Measurements from ENCODE around the gene COL23A1.

COL23A1 gene

DNA sequence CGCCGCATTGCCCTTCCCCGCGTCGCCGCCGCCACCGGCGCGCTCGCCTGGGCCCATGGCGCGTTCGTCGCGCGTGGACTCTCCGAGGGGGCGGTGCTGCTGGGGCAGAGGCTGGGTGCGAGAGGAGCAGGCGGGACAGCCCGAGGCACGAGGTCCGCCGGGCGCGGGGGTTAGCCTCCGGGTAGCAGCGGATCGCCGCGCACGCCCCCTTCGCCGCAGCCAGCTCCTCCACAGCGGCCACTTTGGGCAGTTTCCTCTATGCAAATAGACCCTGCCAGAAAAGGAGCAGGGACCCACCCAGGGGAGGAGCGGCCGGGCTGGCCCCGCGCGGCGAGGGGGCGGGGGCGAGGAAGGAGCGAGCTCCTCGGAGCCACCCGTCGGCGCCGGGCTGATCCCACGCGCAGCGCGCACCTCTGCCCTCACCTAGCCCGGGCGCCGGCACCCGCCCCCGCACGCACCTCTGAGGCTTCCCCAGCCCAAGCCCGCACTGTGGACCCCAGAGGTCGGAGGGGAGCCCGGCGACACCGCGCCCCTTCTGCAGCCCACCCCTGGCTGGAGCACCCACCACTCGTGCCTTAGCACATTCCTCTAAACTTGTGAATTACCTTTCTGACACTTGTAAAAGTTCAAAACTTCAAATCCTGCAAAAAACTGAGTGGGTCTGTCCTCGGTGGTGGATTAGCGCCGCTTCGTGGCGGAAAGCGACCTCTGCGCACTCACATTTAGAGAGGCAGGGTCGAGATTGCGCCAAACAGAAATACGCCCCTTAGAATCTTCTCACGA lies at the start of gene COL23A1:
Gene COL23A1, minus strand, starts transcription at position 253 of the 783 bp plus-strand sequence.
- peak; percentile 34 for DNase-seq

DNA sequence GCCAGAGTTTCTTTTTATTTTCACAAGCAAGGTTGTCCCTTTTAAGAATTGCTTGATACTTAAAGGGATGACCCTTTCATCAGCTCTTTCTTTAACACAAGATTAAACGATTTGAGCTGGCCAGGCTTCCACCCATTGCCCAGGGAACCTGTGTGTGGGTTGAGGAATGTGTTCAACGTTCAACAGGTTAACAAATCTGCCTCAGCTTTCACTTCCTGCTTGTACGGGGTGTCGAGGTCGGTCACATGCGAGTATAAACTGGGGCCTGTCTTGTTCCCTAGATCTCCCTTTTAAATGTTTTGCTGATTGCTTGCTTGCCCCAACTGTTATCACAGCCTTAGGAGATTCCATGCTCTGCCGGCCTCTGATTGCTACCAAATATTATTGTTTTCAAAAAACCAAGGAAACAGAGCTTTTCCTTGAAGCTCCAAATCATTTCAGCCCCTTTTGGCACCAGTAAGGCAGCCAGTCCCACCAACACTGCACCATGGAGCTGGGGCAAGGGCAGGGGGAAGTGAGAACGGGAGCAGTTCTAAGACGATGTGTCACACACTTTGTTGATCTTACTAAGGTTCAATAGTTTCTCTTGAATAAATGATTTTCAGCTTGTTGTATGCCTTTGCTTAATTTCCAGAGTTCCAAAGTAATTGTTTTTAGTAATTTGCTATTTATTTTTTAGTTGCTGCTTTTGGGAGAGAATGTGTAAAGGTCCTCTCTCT lies 47.3 kb upstream of the COL23A1 start:
- DNase-seq: no peak

DNA sequence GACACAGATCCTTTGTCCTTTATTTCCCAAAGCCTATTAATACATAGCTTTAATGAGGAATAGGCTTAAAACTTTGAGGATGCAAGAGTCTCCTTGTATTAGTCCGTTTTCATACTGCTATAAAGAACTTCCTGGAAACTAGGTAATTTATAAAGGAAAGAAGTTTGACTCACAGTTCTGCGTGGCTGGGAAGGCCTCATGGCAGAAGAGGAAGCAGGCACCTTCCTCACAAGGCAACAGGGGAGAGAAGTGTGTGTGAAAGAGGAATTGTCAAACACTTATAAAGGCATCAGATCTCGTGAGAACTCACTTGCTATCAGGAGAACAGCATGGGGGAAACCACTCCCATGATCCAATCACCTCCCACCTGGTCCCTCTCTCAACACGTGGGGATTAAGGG lies 42.1 kb upstream of the COL23A1 start:
- no peak for DNase-seq

DNA sequence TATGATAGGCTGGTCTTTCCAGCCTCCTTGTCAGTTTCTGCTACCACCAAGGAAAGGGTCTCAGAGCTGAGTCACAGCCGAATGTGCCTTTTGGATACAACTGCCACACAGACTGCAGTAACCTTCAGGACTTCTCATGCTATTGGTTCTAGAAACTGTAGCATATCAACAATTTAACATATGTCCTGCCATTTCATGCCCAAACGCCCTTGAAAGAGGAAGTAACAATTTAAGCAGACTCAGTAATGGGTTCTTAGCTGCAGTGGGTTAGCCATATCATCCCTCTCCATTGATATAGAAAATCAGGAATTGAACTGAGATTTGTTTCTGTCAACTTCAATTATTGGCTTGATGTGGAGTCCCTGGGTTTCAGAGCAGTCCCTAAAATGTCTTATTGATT lies 40.8 kb upstream of the COL23A1 start:
- DNase-seq: no peak

DNA sequence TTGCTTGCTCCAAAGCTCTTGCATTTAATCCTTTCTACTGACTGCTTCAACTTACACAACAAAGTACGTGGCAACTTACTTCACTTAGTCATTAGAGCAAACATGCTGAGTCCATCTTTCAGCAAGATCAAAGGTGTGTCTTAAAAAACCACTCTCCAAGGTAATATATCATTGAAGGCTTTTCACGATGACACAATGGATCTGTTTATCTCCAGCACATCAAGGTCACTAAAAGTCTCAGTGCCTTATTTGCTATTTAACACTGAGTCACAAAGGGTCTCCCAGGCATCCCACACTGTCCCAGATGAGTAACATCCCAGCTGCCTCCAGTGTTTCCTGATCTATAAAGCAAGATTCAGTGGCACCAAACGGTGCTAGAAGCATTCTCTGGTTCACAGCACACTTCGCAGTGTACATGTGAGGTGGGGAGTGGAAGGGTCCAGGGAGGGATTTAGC lies 40.3 kb upstream of the COL23A1 start:
- no peak for DNase-seq

DNA sequence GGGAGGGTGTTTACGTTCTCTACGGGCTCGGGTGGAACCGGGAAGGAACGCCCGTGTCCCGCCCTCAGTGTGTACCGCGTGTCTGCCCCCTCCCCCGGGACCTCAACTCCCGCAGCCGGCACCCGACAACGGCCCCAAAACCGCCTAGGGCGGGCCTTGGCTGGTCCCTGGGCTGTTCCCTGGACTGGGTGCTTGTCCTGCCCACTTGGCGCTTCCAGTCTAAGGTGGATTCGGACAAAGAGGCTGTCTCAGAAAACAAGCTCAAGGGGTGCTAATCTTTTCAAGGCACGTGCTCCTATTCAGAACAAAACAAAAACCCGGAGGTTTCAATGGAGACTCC lies 37.0 kb upstream of the COL23A1 start:
- DNase-seq: no peak

DNA sequence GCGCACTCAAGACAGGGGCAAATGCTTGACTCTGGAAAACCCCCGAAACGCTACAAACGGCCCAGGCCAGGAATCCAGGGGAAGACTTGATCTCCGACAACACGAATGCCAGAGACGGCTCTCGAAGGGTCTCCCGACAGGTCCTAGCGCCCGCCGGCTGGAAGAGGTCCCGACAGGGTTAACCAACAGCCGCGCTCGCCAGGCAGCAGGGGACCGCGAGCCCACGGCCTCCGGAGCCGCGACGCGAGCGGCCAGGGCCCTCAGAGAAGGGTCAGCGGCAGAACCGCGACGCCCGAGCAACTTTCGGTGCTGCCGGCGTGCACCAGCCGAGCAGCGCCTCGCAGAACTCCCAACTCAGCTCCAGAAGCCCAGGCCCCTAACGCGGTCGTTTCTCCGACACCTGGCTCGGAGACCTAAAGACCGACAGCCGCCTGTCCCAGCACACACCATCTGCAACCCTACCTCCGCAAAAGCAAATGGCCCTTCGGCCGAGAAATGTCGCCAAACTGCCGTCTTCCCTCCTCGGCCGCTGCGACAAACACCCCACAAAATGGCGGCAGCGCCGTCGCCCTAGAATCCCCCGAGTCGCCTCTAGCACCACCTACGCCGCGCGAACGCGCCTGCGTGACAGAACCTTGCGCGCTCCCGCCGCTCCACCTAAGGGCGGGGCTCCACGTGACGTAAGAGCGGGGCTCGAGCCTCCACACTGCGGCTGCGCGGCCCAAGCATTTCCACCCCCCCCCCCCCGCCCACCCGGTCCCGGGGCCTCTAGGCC lies 36.5 kb upstream of the COL23A1 start, which contains the start of gene CLK4:
Gene CLK4, minus strand, starts transcription at position 567 of the 775 bp plus-strand sequence. CDS start 3,634 bp downstream, outside the sequence.
- DNase-seq: peak; percentile 97

DNA sequence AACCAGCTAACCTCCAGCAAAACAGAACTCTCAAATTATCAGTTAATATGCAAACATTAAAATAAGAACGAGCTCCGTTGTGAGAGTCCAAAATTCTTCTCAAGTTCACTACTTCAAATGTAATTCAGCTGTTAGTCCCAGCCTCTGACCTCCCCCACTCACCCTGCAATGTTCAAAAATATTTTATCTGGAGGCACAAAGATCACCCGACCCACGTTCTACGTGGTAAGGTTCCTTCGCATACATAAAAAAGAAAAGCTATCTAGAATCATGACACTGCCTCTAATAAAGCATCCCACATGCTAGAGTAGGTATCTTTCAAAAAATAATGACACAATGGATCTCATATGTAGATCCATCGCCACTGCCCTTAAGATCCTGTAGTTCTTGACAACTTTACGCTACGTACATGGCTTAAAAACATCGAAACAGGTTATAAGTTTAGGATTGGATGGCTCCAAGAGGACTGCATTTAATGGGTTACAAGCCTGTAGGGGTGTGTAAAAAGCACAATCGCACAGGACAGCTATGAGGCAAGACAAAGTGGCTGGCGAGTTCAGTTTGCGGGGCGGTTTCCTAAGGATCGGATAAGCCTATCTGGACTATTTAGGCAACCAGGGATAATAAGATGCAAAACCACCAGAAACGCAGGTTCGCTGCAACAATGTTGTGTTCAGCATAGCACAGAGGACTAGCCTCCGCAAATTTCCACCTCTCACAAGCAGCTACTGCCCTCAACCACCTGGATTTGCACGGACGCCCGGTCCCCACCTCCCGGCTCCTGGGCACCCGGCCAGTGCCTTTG lies 35.7 kb upstream of the COL23A1 start:
- no peak for DNase-seq

DNA sequence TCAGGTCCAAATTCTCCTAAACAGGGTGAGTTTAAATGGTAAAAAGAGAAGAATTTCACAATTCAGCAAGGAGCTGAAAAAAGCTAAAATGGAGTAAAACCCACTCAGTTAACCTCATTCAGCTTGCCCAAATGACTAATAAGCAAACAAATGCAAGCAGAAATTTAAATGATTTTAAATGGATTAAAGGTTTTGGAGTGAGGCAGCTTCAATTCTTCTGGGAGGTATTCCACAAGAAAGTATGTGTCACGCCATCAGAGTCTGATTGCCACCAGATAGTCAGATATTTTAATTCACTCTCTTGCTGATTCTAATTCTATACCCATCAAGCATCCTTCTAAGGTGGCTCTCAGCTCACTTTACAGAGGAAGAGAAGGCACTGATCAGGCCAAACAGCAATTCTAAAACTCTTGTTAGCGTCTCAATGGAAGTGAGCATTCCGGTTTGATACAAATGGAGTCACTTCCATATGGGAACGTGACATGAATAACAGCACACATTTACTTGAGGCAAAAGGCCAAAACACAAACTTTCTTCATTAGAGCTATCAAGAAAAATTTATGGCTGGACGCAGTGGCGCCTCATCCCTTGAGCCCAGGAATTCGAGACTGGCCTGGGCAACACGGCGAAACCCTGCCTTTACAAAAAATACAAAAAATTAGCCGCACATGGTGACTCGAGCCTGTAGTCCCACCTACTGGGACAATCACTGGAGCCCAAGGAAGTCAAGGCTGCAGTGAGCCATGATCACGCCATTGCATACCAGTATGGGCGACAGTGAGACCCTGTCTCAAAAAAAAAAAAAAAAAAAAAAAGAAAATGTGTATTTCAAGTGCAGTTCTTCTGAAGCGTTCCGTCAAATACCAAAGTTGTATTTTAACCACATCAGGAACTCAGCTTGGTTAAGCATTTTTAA lies 34.7 kb upstream of the COL23A1 start:
- no peak for DNase-seq

DNA sequence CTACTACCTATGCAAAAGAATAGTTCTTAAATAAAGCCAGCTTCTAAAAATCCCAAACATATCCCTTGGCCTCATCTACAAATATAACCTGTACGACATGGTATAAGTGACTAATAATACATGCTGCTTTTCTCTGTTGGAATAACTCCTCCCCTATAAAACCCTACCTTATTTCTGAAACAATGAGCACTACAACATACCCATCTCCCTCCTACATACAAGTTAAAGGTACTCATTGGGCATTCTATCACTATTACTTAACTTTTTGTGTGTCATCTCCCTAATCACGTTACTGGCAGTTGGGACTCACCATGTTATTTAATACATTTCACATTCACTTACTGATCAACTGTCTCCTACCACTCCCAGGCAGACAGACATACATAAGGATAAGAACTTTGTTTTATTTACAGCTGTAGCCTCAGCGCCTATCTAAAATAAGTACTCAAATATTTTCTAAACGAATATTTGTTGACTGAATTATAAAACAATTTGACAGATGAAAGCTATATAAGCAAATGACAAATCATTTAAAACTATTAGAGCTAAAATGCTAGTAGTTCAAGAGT lies 32.6 kb upstream of the COL23A1 start:
- no peak for DNase-seq

DNA sequence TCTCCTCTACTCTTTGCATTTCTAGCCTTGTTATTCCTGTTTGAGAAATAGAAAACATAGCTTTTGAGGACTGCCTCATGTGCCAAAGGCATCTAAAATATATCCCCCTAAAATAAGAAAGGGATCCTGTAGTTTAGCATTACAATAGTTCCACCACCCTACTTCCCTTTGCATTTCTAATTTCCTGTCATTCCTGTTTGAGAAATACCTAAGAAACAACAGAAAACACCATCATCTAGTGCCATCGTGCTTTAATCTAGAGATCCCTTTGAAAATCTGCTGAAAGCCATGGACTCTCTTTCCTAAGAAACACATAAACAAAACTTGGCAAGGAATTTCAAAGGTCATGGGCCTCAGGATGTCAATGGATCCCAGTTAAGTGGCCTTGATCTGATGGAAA lies 29.2 kb upstream of the COL23A1 start:
- DNase-seq: no peak

DNA sequence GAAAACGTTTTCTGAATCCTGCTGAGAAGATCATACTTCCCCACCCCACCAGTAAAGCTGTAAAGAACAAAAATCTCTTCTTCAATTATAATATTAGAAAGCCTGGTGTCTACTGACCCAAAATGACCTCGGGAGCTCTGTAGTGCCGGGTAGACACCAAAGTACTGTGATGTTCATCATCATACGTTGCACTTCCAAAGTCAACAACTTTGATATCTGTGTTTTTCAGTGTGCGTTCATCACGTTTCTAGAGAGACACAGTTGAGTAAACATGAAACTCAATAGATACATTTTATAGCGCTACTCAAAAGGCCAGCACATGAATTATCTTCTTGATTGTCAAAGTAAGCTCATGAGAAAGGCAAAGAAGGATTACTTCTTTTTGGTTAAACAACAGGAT lies 22.1 kb upstream of the COL23A1 start:
- DNase-seq: no peak

DNA sequence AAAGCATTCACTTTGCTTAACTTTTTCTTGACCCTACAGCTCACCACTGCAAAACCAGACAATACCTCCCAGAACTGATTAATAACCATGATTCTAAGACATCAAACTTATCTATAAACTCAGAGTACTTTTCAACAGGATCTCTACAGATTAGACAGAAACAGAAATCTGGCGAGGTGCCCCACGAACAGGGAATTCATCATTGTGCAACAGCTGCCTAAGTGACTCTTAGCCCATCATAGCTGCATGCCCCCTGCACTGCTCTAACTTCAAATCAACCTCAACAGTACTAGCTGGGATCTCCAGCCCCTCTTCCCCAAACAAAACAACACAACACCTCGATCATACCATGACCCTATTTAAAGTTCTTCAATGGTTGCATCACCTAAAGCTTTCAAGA lies 16.1 kb upstream of the COL23A1 start:
- DNase-seq: no peak

DNA sequence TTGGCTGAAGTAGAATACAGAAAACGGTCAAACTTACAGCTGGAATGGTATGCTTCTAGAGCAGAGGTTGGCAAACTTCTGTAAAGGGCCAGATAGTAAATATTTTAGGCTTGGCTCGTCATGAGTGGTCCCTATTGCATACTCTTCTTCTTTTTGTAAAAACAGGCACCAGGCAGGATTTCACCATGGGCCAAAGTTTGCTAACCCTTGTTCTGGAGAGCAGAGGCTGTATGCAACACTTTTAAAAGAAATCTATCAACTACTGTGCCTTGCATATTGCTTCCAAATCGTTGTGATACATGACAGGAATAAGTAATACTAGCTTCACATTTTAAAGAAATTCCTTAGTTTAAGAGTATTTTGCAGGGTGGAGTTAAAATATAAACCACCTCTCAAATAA lies 15.6 kb upstream of the COL23A1 start:
- DNase-seq: no peak

DNA sequence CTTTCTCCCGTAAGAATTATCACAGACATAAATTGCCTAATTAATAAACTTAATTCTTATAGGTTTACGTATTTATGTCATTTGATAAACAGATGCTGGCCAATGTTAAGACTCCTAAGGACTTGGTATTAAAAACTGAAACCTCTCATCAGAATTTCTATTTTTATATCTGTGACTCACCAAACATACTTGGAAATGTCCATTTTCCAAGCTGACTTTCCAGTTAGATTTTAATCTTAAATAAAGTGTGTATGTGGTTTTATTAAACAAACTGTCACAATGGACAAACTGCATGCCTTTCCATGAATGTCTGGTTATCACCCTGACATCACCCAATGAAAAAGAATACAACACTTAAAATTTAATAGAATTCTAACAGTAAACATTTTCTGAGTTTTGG lies 12.6 kb upstream of the COL23A1 start:
- DNase-seq: no peak

DNA sequence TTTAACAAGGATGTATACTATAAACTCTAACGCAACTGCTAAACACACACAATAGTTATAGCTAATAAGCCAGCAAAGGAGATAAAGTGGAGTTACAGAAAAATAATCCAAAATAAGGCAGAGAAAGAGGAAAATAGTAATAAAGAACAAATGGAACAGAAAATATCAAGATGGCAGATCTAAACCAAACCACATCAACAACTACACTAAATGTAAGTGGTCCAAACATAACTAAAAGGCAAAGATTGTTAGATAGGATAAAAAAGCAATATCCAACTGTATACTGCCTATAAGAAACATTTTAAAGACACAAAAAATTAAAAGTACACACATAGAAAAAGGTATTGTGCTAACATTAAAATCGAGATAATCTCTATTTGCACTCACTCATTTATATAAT lies 5.6 kb upstream of the COL23A1 start:
- no peak for DNase-seq

DNA sequence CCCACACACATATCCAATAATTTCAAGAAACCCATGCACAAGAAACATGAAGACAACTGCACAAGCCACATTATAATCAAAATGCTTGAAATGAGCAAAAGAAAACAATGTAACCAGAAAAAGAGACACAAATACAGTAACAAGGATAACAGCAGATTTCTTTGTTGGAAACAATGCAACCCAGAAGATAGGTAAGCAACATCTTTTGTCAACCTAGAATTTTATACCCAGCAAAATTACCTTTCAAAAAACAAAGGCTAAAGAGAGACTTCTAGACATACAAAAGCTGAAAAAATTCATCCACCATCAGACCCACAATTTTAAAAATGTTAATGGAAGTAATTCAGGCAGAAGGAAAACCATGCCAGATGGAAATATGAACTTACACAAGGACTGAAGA lies 5.0 kb upstream of the COL23A1 start:
- no peak for DNase-seq

DNA sequence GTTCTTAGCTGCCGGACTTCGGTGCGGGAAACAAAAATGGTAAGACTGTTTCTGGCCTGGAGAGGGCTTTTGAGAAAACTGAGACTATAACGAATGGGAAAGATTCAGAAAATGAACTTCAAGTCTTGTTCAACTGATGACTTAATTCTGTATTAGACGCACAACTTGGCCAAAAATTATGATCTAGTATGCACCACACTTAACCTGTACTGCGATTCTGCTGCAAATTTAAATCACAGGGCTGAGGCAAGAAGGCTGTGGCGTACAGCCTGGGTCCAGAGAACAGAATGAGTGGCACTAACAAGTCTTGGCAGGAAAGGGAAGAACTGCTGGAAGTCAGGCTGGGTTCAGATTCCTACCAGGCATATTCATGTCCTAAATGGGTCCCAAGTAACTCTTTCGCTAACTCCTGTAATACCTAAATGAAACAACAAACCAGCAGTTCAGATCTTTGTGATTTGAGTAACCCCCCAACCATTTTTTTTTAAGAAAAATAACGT lies 781 bp upstream of the COL23A1 start:
- no peak for DNase-seq

DNA sequence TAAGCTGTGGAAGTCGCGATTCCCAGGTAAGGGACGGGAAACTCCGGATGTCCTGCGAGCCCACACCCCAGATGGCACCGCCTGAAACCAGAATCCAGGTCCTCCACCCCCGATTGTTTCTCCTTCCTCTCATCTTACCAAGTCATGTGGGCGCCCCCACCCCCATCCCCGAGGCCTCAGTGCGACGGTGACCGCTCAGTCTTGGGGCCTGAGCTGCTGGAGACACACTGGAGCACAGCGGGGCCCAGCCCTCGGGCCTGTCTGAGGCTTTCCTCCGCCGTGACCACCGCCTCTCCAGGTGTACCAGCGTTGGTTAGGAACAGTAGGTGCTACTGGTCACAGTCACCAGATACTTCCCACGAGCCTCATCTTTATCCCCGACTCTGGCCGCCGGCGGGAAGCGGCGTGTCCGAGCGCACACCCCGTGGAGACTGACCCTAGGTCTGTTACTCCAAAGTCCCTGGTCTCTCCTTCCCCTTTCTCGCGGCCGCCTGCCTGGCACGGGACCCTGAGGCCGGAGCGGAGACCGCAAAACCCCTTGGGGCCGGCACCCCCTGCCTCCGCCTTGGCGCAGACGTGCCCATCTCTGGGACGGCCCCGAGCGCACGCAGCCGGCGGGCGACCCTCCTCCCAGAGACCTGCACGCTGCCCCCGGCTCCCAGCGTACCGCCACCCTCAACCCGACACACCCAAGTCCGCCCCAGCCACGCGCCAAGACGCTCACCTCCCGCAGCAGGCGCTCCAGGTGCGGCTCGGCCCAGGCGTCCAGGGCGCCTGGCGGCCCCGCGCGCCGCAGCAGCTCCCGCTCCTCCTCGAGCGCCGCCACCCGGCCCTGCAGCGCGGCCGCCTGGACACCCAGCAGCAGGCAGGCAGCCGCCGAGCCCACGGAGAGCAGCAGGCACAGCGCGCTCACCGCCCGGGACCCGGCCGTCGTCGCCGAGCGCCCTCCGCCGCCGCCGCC lies 733 bp downstream of the COL23A1 start:
- no peak for DNase-seq

DNA sequence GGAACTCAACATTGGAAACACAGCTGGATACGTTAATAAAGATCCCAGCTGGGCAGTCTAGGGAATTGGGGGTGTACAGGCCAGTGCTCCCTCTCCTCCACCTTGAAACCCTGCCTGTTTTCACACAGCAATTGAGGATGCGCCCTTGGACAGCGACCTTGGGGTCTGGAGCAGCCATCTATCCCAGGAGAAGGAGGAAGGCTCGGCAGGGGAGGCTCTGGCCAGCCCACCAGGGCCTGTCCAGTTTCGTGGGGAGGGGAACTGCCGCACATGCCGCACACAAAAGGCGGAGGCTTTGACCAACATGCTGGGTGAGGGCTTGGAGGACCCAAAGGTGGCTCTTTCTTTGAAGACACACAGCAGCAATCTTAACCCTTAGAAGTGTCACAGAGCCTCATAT lies 1.4 kb downstream of the COL23A1 start:
- DNase-seq: no peak
